Measurements from ENCODE around the gene PIKFYVE.

- TF ChIP-seq POLR2AphosphoS5 (IDR thresholded peaks at IDR 0.05; ENCODE audit: low read depth, low read length) (no peak), POLR2A (IDR thresholded peaks at IDR 0.05; ENCODE audit: low read depth, low read length) (no peak)
Observed at GRCh38 chr2:208222351-208222750, 43.7 kb upstream of the PIKFYVE start.
